ENCODE data around the gene CCDC159. TPM values are rescaled to one million over a fixed set of nuclear protein-coding genes. Genes with fewer than 3 reads are reported as not detected.

The CCDC159 gene
- total and polyA plus RNA-seq, 2 of the 13 experiments (the other 11 are each of a cell fraction or from before 2014, with no cell fraction given), result 1.7 to 6.3 TPM

DNA sequence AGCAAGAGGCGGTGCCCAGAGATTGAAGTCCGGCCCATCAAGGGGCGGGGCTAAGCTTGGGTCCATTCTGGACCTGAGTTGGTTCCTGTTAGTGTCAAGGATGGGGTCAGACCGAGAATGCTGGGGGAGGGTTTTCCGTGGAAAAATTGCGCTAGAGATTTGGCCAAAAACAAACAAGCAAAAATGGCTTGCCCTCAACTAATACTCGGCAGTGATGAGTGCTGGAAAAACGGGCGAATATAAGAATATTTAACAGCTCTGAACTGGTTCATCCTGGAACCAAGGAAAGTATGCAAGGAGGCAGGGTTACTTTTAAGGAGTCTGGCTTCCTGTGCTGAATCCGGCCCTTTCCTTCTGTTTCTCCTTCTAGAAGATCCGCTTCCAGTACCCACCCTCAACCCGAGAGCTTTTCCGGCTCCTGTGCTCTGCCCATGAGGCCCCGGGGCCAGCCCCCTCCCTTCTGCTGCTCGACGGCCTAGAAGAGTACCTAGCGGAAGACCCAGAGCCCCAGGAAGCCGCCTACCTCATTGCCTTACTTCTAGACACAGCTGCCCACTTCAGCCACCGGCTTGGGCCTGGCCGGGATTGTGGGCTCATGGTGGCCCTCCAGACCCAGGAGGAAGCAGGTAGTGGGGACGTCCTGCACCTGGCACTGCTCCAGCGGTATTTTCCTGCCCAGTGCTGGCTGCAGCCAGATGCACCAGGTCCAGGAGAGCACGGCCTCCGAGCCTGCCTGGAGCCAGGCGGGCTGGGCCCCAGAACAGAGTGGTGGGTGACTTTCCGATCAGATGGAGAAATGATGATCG lies 29.0 kb downstream of the CCDC159 start (continued):
- no peak for TF ChIP-seq MBNL3 (CRISPR knock-in tag; conservative IDR thresholded peaks at IDR 0.05)
- TF ChIP-seq MEIS1 (CRISPR knock-in tag; IDR thresholded peaks at IDR 0.05; ENCODE audit: borderline replicate concordance), result 0 out of 2 replicates have a peak, but pooled peaks have one; percentile 48
- TF ChIP-seq RFXAP (CRISPR knock-in tag; IDR thresholded peaks at IDR 0.05; ENCODE audit: borderline replicate concordance), result no peak
- TF ChIP-seq TOPORS (CRISPR knock-in tag; IDR thresholded peaks at IDR 0.05), result no peak
- no peak for TF ChIP-seq ZBTB1 (CRISPR knock-in tag; IDR thresholded peaks at IDR 0.05; ENCODE audit: borderline replicate concordance)
- no peak for TF ChIP-seq ZFP90 (CRISPR knock-in tag; IDR thresholded peaks at IDR 0.05; ENCODE audit: borderline replicate concordance)
- 0 out of 2 replicates have a peak, but pooled peaks have one; percentile 68 for TF ChIP-seq IRF9 (CRISPR knock-in tag; IDR thresholded peaks at IDR 0.05; ENCODE audit: borderline replicate concordance)
- TF ChIP-seq ZBTB38 (CRISPR knock-in tag; IDR thresholded peaks at IDR 0.05), result 0 out of 2 replicates have a peak, but pooled peaks have one; percentile 48
- no peak for TF ChIP-seq ZNF333 (CRISPR knock-in tag; IDR thresholded peaks at IDR 0.05; ENCODE audit: borderline replicate concordance)
- peak; percentile 70; the same call in 1 of the 2 replicates for TF ChIP-seq ZNF768 (CRISPR knock-in tag; IDR thresholded peaks at IDR 0.05)
- TF ChIP-seq ZFP36 (IDR thresholded peaks at IDR 0.05; ENCODE audit: borderline replicate concordance, low read depth, low read length, partially characterized antibody), result no peak
- no peak for TF ChIP-seq ZNF878 (CRISPR knock-in tag; IDR thresholded peaks at IDR 0.05)
- TF ChIP-seq TSC22D2 (CRISPR knock-in tag; IDR thresholded peaks at IDR 0.05; ENCODE audit: borderline replicate concordance), result no peak
- TF ChIP-seq DZIP1 (CRISPR knock-in tag; IDR thresholded peaks at IDR 0.05), result 0 out of 2 replicates have a peak, but pooled peaks have one; percentile 51
- no peak for TF ChIP-seq CCAR2 (optimal IDR thresholded peaks at IDR 0.05; ENCODE audit: low read depth, low read length)
- TF ChIP-seq MXI1 (IDR thresholded peaks at IDR 0.05; ENCODE audit: borderline replicate concordance, low read depth, low read length), result 0 out of 3 replicates have a peak, but pooled peaks have one; percentile 29
- TF ChIP-seq ZNF282 (IDR thresholded peaks at IDR 0.05; ENCODE audit: partially characterized antibody), result no peak
- TF ChIP-seq BATF2 (CRISPR knock-in tag; IDR thresholded peaks at IDR 0.05), result no peak
- TF ChIP-seq HIVEP1 (CRISPR knock-in tag; IDR thresholded peaks at IDR 0.05), result no peak
- TF ChIP-seq ZNF337 (CRISPR knock-in tag; IDR thresholded peaks at IDR 0.05; ENCODE audit: borderline replicate concordance, low read depth), result no peak
- no peak for TF ChIP-seq KMT2B (CRISPR knock-in tag; IDR thresholded peaks at IDR 0.05)
- TF ChIP-seq, protein P1, sequence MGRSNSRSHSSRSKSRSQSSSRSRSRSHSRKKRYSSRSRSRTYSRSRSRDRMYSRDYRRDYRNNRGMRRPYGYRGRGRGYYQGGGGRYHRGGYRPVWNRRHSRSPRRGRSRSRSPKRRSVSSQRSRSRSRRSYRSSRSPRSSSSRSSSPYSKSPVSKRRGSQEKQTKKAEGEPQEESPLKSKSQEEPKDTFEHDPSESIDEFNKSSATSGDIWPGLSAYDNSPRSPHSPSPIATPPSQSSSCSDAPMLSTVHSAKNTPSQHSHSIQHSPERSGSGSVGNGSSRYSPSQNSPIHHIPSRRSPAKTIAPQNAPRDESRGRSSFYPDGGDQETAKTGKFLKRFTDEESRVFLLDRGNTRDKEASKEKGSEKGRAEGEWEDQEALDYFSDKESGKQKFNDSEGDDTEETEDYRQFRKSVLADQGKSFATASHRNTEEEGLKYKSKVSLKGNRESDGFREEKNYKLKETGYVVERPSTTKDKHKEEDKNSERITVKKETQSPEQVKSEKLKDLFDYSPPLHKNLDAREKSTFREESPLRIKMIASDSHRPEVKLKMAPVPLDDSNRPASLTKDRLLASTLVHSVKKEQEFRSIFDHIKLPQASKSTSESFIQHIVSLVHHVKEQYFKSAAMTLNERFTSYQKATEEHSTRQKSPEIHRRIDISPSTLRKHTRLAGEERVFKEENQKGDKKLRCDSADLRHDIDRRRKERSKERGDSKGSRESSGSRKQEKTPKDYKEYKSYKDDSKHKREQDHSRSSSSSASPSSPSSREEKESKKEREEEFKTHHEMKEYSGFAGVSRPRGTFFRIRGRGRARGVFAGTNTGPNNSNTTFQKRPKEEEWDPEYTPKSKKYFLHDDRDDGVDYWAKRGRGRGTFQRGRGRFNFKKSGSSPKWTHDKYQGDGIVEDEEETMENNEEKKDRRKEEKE (IDR thresholded peaks at IDR 0.05), result no peak
